GM21529 (cell line): ENCODE measurements around the gene GPATCH1.

Experiments
- ATAC-seq: cut with Tn5 transposase; IDR thresholded peaks from one replicate; pipeline ENCODE4 v1.9.1; 2021; ENCODE audit not compliant: unreplicated experiment

The GPATCH1 gene

DNA sequence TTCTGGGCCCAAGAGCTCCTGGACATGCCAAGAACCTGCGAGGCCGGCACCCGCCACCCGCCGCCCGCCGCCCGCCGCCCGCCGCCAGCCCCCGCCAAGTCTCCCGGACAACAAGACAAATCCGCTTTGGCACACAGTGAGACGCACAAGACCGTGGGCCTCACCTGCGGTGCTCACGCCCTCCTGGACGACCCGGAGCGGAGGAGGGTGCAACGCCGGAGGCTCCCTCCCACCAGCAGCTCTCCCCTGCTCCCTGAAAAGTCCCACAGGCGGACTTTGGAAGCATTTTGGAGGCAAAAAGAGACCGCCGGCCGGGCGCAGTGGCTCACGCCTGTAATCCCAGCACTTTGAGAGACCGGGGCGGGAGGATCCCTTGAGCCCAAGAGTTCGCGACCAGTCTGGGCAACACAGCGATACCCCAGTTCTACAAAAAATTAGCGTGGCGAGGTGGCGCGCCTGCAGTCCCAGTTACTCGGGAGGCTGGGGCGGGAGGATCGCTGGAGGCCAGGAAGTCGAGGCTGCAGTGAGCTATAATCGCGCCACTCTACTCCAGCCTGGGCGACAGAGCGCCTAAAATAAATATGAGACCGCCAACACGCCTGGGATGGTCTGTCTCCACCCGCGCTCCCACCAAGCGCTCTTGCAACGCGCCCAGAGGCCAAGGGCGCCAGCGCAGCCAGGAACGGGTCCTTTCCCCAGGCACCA lies 17.1 kb upstream of the GPATCH1 start:
- ATAC-seq, result no peak

DNA sequence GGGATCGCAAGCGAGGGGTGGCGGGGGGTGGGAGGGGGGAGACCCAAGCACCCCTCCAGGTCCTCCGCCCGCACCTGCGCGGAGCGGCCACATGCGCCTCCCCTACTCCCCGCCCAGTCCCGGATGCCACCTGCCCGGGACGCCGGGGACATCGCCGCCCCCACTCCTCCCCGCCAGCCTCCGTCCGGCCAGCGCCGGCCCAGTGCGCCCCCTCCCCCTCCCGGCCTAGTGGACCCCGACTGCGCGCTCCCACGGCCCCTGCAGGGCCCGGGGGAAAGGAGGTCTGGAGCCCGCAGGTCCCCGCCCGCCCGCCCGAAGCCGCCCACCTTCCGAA lies 16.6 kb upstream of the GPATCH1 start:
- peak; percentile 60 for ATAC-seq

DNA sequence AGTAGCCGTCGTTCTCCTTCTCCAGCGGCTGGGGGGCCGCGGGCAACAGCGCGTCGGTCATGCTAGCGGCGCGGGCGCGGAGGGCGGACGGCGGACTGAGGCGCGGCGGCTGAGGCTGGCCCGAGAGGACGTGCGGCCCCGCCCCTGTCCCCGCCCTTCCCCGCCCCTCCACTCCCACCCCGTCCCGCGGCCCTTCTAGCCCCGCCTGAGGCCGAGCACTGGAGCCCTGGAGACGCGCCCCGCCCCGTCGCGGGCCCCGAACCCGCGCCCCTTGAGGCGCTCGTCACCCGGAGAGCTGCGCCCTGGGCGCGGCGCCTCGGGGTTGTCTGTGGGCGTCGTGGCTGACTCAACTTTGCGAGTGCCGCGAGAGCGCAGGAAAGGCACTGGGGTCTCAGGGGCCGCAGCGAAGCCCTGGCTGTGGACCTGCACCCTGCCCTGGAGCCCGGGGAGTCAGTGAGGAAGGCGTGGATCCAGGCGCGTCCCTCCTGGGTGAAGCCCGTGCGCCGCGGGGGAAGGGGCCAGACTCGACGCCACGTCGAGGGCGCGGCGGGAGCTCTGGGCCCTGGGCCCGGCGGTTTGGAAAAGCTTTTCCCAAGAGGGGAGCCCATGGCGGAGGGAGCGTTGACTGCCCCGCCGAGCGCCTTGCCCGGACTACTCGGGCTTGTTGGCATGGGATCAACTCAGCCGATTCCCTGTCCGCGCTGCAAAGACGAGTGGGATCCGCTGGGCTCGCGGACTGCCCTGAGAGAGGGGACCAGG lies 16.0 kb upstream of the GPATCH1 start, which contains the start of gene RHPN2:
Gene RHPN2 (minus strand): TSS at position 97 of the 759 bp plus-strand sequence. CDS start 36 bp downstream, at position 61.
- peak; percentile 75 for ATAC-seq

DNA sequence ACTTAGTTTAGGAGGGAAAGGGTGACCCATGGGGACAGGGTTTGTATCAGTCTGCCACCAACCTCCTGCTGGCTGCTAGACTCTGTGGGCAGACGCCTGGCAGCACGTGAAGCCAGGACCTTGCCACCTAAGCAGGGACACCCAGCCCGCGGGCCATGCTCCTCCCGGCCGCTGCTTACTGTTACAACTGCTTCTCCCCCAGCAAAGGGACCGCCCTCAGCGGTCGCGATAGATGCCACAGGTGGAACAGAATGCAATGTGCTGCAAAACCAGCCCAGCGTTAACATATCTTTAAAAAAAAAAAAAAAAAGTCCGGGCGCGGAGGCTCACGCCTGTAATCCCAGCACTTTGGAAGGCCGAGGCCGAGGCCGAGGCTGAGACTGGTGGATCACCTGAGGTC lies 14.4 kb upstream of the GPATCH1 start:
- ATAC-seq, result no peak

DNA sequence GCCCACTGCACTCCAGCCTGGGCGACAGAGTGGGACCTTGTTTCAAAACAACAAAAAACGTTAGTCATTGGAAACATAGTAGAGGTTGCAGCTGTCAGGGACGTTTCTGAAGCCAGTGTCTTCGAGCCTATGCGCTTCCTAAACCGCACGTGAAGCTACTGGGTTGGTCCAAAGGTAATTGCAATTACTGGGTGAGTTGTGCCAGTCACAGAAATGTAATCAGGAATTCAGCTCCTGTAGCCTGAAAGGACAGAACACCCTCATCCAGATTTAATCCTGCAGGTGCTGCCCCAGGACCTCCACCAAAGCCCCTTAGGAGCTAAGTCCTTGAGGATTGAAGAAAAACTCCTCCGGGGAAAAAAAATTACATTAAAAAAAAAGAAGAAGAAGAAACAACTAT lies 13.9 kb upstream of the GPATCH1 start:
- ATAC-seq, result no peak

DNA sequence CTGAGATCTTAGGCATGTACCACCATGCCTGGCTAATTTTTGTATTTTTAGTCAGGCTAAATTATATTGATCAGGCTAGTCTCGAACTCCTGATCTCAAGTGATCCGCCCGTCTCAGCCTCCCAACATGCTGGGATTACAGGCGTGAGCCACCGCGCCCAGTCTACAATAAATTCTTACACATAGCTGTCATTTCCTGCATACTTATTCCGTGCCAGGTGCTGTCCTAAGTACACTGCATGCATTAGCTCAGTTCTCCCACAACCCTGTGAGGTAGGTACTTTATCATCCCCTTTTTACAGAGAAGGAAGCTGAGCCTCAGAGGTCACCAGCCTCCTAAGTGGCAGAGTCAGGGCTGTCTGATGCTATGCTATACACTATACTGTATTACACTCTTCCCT lies 9.1 kb upstream of the GPATCH1 start:
- ATAC-seq, result no peak

DNA sequence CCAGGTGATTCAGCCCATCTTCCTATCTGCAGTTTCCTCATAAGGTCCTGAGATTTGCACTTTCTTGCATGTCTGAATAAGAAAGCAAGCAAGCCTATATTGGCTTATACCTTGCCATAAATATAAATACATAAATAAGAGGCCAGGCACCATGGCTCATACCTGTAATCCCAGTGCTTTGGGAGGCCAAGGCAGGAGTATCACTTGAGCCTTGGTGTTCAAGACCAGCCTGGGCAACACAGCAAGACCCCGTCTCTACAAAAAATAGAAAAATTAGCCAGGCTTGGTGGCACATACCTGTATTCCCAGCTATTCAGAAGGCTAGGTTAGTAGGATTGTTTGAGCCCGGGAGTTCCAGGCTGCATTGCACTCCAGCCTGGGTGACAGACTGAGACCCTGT lies 5.5 kb upstream of the GPATCH1 start:
- no peak for ATAC-seq

DNA sequence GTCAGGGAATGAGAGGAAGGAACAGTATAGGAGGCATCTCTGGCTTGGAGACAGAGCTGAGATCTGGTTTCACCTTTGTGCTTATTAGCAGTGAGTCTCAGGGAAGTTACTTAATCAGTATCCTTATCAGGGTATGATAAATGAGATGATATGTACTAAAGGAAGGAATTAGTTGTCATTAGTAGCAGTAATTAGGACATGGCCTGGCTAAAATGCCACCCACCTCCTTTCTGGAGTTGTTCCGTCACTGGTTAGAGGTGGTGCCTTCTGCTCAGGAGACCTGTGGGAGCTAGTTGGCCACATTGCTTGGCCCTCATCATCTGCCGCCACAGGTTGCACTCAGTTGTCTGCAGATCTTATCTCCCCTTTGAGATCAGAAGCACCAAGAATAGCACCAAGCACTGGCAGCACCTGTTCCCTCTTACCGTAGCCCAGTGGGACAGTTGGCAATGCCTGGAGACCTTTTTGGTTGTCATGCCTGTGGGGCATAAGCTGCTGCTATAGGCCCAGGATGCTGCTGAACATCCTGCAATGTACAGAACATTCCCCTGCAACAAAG lies 4.7 kb downstream of the GPATCH1 start:
- ATAC-seq, result no peak

DNA sequence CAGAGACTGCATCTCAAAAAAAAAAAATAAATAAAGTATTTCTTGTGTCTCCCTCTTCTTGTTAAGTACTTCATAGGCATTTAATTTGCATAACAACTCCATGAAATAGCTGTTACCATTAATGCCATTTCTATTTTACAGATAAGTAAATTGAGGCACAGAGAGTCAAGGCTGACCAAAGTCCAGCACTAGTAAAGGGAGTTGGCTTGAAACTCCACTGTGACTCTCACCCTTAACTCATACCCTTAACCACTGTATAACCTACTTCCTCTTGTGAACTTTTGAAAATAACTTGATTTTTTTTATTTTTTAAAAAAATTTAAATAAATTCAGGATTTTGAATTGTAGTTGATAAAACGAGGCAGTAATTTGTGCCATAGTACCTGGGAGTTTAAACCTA lies 6.0 kb downstream of the GPATCH1 start:
- ATAC-seq, result no peak

DNA sequence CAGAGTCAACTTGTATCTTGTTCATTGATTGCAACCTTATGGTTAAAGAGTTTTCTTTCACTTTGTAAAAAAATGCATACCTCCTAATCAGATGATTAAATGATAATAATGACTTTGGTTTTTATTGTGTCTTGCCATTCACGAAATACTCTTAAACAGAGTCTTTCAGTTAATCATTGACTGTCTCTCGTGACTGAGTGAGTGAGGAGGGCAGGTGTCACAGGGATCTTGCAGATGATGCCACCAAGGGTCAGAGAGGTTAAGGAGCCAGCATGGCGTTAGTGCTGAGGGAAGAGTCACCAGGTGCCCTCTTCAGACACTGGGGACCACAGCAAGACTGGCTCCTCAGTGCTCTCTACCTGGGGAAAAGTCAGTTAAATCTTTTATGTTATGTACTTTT lies 8.0 kb downstream of the GPATCH1 start:
- ATAC-seq, result no peak

DNA sequence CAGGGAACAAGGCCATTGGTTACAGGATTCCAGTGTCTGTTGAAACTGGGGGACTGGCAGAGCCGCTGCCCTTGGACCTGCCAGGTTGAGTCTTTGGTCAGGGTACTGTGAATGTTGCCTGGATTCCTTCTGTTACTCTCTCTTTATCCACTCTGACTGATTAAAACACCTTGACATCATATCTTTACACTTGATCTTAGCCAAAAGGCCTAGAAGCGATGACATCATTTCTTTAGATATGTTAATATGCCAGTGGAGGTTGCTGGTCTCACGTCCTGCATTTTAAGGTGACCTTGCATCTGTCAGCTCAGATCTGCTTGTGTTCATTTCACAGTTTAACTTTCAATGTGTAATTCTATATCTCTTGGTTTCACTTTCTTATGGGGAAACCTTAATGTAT lies 9.2 kb downstream of the GPATCH1 start:
- no peak for ATAC-seq

DNA sequence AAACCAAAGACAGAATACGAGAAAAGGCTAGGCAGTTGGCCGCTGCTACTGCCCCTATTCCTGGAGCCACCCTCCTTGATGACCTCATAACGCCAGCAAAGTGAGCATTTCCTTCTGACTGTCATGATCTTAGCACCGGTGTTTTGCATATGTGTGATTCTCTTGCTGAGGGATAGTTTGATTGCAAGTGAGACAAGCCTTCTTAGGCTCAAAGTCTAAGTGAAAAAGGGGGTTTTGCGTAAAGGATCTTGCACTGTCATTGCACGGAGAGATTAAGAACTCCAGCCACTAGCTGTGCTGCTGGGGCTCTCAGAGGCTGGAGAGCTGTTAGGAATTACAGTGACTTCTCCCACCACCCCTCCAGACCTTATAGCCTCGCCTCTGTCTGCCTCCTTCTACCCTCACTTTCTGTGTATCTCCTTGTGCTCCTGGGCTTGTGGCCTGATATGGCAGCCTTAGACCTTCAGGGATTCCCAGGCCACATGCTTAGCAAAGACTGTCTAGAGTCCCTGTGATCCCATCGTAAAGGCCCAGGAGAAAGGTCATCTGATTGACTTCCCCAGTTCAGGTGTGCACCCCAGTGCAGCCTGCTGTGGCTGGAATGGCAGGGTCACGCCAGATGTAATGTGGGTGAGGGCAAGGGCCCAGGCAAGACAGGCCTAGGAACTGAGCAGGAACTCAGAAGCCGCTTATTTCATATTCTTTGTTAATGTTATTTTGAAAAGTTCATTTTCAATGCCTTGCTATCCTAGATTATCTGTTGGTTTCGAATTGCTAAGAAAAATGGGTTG lies 12.6 kb downstream of the GPATCH1 start:
- ATAC-seq, result no peak

DNA sequence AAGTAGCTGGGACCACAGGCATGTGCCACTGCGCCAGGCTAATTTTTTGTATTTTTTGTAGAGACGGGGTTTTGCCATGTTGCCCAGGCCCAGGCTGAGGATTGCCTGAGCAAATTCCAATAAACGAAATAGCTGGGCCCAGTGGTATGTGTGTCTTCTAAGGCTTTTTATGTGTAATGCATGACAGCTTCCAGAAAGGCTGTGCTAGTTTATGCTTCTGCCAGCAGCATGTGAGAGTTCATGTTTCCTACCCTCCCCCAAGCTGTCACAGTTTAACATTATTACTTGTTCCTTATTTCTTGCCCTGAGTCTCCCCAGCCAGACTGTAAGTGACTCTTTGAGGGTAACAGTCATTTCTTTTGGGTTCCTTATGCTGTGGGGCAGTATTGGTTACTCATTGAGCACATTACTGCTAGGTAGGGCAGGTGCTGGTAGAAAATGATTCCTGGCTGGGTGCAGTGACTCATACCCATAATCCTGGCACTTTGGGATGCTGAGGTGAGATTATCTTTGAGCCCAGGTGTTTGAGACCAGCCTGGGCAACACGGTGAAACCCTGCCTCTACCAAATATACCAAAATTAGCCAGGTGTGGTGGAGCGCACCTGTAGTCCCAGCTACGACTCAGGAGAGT lies 13.6 kb downstream of the GPATCH1 start:
- ATAC-seq, result no peak

DNA sequence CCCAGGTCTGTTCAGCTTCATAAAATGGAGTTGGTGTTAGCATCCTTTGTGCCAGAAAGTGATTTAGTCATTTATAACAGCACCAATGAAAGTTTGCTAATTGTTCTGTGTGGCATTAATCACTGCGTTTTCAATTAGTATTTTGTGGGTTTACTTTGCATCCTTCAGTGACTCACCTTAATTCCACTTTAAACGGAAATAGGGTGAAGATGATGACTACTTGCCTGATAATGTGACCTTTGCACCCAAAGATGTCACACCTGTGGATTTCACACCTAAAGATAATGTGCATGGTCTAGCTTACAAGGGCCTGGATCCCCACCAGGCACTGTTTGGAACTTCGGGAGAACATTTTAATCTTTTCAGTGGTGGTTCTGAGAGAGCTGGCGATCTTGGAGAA lies 15.0 kb downstream of the GPATCH1 start:
- no peak for ATAC-seq

DNA sequence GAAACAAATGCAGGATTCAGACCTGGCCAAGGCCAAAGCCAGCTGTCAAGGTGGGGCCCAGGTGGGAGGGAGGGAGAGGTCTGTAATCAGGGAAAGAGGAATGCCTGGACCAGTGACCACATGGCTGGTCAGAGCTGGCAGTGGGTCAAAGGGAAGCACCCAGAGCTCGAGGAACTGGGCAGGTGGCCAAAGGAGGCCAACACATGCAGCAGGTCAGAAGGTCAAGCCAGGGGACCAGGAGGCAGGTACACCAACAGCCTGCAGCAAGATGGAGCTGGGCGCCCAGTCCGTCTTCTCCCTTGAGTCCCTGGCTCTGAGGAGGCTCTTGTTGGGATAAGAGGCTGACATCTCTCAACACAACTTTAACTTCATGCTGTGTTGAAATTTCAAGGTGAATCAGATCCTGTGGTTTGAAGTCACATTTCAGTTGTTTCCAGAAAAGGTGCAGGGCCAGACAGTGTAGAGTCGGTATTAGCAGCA lies 17.1 kb downstream of the GPATCH1 start:
- no peak for ATAC-seq

DNA sequence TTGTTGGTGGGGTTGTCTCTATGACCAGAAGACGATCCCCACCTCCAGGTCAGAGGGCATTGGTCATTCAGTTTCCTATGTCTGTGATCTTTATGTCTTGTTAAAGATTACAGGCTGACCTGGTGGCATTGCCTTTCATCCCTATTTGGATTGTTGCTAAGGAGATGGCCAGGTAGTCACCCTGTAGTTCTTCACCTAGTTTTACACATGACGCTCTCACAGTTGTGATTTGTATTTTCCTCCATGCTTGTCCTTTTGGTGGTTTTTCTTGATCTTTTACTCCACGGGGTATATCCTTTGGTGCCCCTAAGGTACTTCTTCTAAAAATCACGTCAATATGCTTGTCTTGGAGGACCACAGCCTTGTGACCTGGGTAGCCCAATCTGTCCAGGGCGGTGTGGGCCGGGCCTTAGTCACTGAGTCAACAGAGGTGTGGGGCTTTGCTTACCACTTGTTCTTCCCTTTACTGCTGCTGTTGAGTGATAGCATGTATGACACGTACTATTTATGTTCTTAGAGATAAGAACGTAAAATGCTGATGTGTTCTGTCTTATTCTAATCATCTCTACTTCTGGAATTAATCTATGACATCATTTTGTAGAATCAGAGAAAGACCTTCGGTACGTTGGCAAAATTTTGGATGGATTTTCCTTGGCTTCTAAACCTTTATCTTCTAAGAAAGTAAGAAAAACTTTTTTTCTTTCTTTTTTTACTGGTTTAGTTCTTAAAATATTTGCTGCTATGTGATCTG lies 20.1 kb downstream of the GPATCH1 start:
- no peak for ATAC-seq

DNA sequence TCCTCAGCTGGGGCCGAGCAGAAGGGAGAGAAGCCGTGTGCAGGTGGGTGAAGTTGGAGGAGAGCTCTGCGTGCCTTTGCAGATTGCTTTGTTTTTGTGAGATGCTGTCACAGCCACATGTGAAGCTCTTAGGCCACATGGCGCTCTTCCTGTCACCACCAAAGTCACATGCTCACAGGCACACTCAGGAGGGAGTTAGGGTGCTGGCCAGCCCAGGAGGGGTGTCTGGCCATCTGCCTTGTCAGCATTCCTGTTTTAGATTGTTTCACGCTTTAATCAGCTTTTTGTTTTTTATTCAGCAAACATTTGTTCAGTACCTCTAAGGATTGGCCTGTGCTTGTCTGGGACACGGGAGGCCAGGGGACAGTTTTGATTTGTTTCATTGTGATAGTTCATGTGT lies 21.9 kb downstream of the GPATCH1 start:
- no peak for ATAC-seq

DNA sequence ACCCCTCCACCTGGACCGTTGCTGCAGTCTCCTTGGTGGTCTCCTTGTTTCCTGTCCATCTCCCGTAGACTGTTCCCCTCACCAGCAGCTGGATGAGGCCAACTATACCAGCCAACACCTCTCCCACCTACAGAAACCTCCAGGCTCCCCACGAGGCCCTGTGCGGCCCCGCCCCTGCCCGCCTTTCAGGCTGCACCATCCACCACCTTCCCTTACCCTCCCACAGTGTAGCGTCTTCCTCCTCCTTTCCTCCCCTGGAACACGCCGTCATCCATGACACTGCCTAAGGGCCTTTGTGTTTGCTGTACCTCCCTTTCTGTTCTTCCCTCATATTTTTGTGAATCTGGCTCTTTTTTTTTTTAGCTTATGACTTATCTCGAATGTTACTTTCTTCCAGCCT lies 27.2 kb downstream of the GPATCH1 start:
- no peak for ATAC-seq

DNA sequence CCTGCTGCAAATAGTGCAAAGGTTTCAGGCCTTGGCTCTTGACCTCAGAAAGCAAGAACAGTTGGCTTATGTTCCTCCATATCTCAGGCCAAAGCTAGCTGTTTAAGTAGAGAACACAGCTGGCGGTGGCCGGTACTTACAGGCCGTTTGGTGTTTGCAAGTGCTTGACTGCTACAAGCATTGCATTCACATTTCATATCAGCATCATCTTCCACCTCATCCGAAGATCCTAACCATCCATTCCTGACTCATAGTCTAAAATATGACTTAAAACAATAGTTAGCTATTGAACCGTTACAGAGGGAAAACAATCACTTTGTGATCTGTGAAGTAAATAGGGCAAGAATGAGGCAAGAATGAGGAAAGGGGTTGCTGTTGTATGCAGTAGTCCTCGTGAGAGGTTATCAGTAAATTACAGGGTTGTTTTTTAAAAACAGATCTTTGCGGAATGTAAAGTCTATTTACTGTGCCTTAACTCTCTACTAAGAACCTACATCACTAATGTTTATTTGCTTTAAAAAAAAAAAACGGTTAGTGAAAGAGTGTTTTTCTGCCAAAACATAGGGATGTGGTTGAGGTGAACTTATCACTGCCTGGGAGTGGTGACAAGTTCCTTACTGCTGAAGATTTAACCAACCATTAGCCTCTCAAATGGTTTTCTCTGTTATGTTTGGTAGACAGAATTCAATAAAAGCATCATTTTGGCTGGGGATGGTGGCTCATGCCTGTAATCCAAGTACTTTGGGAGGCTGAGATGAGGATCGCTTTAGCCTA lies 29.3 kb downstream of the GPATCH1 start:
- ATAC-seq, result no peak

DNA sequence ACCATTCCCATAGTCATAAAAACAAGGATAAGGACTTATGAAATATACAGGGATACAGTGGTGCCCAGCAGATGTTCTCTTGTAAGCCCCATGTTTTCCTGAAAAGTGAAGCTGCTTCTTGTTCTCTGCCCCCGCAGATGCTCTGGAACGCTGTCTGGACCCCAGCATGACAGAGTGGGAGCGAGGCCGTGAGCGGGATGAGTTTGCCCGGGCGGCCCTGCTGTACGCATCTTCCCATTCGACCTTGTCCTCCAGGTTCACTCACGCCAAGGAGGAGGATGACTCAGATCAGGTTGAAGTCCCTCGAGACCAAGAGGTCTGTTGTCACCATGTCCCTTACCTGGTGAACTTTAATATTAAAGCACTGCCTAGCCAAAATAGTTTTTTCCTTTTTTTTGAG lies 30.6 kb downstream of the GPATCH1 start:
- no peak for ATAC-seq
